ENCODE measurements around the gene ZNF165. TPM values are rescaled to one million over a fixed set of nuclear protein-coding genes. Genes with fewer than 3 reads are reported as not detected.

ZNF165 gene
- total RNA-seq, 1 donor from 2014 or later = 4.0 TPM

DNA sequence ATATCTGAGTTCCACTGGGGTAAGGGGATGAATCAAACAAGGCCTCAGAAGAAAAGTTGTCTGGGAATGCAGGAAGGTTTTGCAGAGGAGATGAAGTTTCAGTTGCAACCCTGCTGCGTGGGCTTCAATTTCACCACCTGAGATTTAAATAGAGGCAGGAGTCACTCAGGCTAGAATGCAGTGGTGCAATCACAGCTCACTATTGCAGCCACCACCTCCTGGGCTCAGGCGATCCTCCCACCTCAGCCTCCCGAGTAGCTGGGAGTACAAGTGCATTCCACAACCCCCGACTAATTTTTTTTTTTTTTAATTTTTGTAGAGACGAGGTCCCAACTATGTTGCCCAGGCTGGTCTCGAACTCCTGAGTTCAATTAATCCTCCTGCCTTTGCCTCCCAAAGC, 1.5 kb upstream of the ZNF165 start:
- TF ChIP-seq, protein P1, sequence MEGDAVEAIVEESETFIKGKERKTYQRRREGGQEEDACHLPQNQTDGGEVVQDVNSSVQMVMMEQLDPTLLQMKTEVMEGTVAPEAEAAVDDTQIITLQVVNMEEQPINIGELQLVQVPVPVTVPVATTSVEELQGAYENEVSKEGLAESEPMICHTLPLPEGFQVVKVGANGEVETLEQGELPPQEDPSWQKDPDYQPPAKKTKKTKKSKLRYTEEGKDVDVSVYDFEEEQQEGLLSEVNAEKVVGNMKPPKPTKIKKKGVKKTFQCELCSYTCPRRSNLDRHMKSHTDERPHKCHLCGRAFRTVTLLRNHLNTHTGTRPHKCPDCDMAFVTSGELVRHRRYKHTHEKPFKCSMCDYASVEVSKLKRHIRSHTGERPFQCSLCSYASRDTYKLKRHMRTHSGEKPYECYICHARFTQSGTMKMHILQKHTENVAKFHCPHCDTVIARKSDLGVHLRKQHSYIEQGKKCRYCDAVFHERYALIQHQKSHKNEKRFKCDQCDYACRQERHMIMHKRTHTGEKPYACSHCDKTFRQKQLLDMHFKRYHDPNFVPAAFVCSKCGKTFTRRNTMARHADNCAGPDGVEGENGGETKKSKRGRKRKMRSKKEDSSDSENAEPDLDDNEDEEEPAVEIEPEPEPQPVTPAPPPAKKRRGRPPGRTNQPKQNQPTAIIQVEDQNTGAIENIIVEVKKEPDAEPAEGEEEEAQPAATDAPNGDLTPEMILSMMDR (IDR thresholded peaks at IDR 0.05; ENCODE audit: unreplicated experiment) = no peak
- Mint-ChIP-seq H3K27ac (peak overlapping the region; percentile 99), H3K27me3 (ENCODE audit: low read depth) (peaks cover under 1% of the 10 kb centered on the region), H3K9me3 (no peaks in the 10 kb centered on the region), H3K4me3 (peak overlapping the region; percentile 98), H3K36me3 (peaks cover 2% of the 10 kb centered on the region), H3K4me1 (peaks cover 28% of the 10 kb centered on the region)
- no peak for DNase-seq (ENCODE audit: low spot score in 2 of 2, unreplicated experiment in 2 of 2)

DNA sequence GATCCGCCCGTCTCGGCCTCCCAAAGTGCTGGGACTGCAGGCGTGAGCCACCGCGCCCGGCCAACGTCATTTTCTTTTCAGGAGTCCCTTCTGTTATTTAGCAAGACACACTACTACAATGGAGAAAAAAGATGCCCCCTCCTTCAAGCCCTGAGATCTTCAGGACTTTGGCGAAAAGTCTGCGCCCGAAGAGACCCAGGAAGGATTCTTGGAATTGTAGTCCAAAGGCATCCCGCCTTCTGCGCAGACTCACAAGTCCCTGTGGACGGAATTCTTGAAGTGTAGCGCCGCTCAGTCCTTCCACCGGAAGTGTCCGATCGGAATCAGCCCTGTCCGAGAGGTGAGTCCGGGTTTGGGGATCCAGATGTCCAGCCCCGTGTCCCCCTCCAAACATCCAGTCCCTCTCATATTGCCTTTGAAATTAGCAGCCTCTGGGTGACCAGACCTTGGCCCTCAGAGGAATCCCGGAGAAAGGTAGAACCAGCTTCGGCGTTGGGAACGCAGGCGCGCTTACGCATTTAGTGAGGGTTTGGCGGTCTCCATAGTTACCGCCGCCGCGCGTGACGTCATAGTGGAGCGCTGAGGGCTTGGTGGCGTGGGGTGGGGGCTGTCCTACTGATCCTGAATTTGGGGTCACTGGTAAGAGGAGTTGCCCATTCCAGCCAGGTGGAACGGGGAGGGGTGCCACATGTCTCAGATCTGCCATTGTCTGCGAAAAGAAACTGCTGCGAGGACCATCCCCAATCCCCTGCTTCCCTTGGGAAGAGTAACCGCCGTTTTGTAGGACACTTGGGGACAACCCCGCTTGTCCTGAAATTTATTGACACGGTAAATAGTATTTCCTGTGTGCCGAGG, 490 bp downstream of the ZNF165 start:
- peak; percentile 83 to 92 for DNase-seq (ENCODE audit: low spot score in 2 of 2, unreplicated experiment in 2 of 2)
- peak overlapping the region; percentile 99 for H3K27ac Mint-ChIP-seq
- H3K27me3 Mint-ChIP-seq (ENCODE audit: low read depth) = no peaks in the 10 kb centered on the region
- H3K4me1 Mint-ChIP-seq = peaks cover 28% of the 10 kb centered on the region
- no peaks in the 10 kb centered on the region for H3K9me3 Mint-ChIP-seq
- peak overlapping the region; percentile 98 for H3K4me3 Mint-ChIP-seq
- peaks cover 18% of the 10 kb centered on the region for H3K36me3 Mint-ChIP-seq
- TF ChIP-seq, protein P1 (IDR thresholded peaks at IDR 0.05; ENCODE audit: unreplicated experiment) = no peak

DNA sequence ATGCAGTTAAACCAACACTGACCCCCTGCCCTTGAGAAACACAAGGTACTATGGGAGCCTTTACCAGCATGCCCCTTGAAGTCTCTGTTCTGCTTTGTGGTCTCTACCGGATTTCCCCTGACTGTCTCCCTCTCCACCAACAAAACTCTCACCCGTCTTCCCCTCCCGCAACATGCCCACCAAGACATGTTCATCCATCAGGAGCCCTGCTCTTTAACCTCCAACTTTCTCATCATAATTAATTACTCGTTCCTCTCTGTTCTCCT, 1.1 kb downstream of the ZNF165 start:
- Mint-ChIP-seq H3K27ac (peak overlapping the region; percentile 99), H3K36me3 (peaks cover 24% of the 10 kb centered on the region), H3K27me3 (ENCODE audit: low read depth) (no peaks in the 10 kb centered on the region), H3K9me3 (no peaks in the 10 kb centered on the region), H3K4me1 (peaks cover 28% of the 10 kb centered on the region), H3K4me3 (peak overlapping the region; percentile 98)
- DNase-seq (ENCODE audit: low spot score in 2 of 2, unreplicated experiment in 2 of 2) = no peak
- TF ChIP-seq, protein P1 (IDR thresholded peaks at IDR 0.05; ENCODE audit: unreplicated experiment) = no peak

DNA sequence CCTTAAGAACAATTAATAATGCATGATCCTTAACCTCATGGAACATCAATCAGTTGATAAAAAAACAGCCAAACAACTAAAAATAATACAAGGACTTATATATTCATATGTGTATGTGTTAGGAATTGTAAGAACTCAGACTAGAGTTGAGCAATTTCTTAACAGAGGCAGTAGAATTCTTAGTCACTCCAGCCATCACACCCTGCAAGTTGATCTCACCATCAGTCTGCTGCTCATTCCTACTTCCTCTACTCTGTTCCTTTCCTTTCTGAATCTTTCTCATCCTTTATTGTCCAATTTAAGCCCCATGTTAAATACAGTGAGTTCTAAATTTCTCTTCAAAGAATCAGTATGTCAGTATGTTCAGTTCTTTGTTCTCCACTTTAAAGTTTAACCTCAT, 2.6 kb downstream of the ZNF165 start:
- H3K9me3 Mint-ChIP-seq = peaks cover 6% of the 10 kb centered on the region
- TF ChIP-seq, protein P1 (IDR thresholded peaks at IDR 0.05; ENCODE audit: unreplicated experiment) = no peak
- no peak overlapping the region for H3K4me3 Mint-ChIP-seq
- peaks cover 22% of the 10 kb centered on the region for H3K4me1 Mint-ChIP-seq
- no peak for DNase-seq (ENCODE audit: low spot score in 2 of 2, unreplicated experiment in 2 of 2)
- no peak overlapping the region for H3K27ac Mint-ChIP-seq
- H3K36me3 Mint-ChIP-seq = peaks cover 35% of the 10 kb centered on the region
- H3K27me3 Mint-ChIP-seq (ENCODE audit: low read depth) = no peaks in the 10 kb centered on the region

DNA sequence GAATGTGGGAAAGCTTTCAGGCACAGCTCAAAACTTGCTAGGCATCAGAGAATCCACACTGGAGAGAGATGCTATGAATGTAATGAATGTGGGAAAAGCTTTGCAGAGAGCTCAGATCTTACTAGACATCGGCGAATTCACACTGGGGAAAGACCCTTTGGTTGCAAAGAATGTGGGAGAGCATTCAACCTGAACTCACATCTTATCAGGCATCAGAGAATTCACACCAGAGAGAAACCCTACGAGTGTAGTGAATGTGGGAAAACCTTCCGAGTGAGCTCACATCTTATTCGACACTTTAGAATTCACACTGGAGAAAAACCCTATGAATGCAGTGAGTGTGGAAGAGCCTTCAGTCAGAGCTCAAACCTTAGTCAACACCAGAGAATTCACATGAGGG, 8.7 kb downstream of the ZNF165 start:
- H3K36me3 Mint-ChIP-seq = peaks cover 82% of the 10 kb centered on the region
- H3K9me3 Mint-ChIP-seq = peaks cover 52% of the 10 kb centered on the region

More for the DNA sequence above, 8.7 kb downstream of the ZNF165 start:
- H3K4me3 Mint-ChIP-seq = no peak overlapping the region
- DNase-seq (ENCODE audit: low spot score in 2 of 2, unreplicated experiment in 2 of 2) = no peak
- H3K27ac Mint-ChIP-seq = no peak overlapping the region
- no peaks in the 10 kb centered on the region for H3K4me1 Mint-ChIP-seq
- H3K27me3 Mint-ChIP-seq (ENCODE audit: low read depth) = no peaks in the 10 kb centered on the region
- TF ChIP-seq, protein P1 (IDR thresholded peaks at IDR 0.05; ENCODE audit: unreplicated experiment) = no peak

Measured in mesothelial cell of epicardium (in vitro differentiated cells).